H1 (cell line): ENCODE data around the gene TRABD2A. TPM values are rescaled to one million over a fixed set of nuclear protein-coding genes. Genes with fewer than 3 reads are reported as not detected.

Experiments
- CTCF ChIA-PET: fragments of 300-600 bp; sonication (Branson Sonifier 250); formaldehyde crosslinking; loops from one replicate; lab custom pipeline; 2021; ENCODE audit not compliant: partially characterized antibody; lab: Charles Lee
- POLR2A ChIA-PET: fragments of 300-600 bp; sonication (Branson Sonifier 250); formaldehyde crosslinking; loops from one replicate; lab custom pipeline; 2021; ENCODE audit warnings: inconsistent platforms; ENCODE audit not compliant: partially characterized antibody; lab: Charles Lee
- DNase-seq, 2 experiments: peaks; one replicate each; pipeline versions ENCODE4 v3.0.0 to v3.0.0-alpha.2; 2010 to 2022; ENCODE audit warnings: low spot score in 2 of 2, low read depth in 1 of 2, mixed read lengths in 1 of 2
- FAIRE-seq: peaks from 2 replicates; lab custom pipeline; 2011; peaks lifted over from hg19 to GRCh38; lab: Jason Lieb, UNC
- H2AFZ ChIP-seq: 2 replicates; pipeline ENCODE4 v1.8.1; 2012; ENCODE audit warnings: low read length, inconsistent platforms
- H2AK5ac ChIP-seq: 2 replicates; pipeline ENCODE4 v1.6.1; 2013; ENCODE audit warnings: low read depth, low read length
- H2BK120ac ChIP-seq: replicated peaks from 2 replicates; pipeline ENCODE3; 2013; ENCODE audit warnings: low read depth, low read length, inconsistent platforms
- H2BK12ac ChIP-seq: 2 replicates; pipeline ENCODE4 v1.6.1; 2013; ENCODE audit warnings: low read depth, low read length
- H2BK15ac ChIP-seq: 2 replicates; pipeline ENCODE4 v1.6.1; 2013; ENCODE audit warnings: low read length
- H2BK20ac ChIP-seq: 2 replicates; pipeline ENCODE4 v1.6.1; 2013; ENCODE audit warnings: low read length
- H2BK5ac ChIP-seq: 2 replicates; pipeline ENCODE4 v1.6.1; 2013; ENCODE audit warnings: low read depth, low read length
- H3K14ac ChIP-seq: 2 replicates; pipeline ENCODE4 v1.6.1; 2013; ENCODE audit warnings: inconsistent platforms; ENCODE audit not compliant: insufficient read length
- H3K18ac ChIP-seq: 2 replicates; pipeline ENCODE4 v1.6.1; 2013; ENCODE audit warnings: low read length; ENCODE audit errors: extremely low read depth
- H3K23ac ChIP-seq: 2 replicates; pipeline ENCODE4 v1.6.1; 2013; ENCODE audit warnings: inconsistent platforms; ENCODE audit not compliant: insufficient read length
- H3K23me2 ChIP-seq: 2 replicates; pipeline ENCODE4 v1.6.1; 2013; ENCODE audit warnings: low read depth, low read length
- H3K27ac ChIP-seq: 2 replicates; pipeline ENCODE4 v1.6.1; 2011; ENCODE audit warnings: low read depth, low read length, inconsistent platforms
- H3K27me3 ChIP-seq, 4 experiments: replicated peaks in 1 of 4; 1 replicate in 1 of 4; 2 replicates in 3 of 4; pipeline versions ENCODE4 v1.6.1 to v1.8.1; 2011 to 2013; ENCODE audit warnings: low read length in 3 of 4, mild to moderate bottlenecking in 3 of 4, inconsistent platforms in 2 of 4, mixed read lengths in 2 of 4, moderate library complexity in 1 of 4; ENCODE audit not compliant: control insufficient read depth in 3 of 4, insufficient read depth in 3 of 4; ENCODE audit errors: extremely low read depth in 1 of 4
- H3K36me3 ChIP-seq, 4 experiments: 2 replicates each; pipeline versions ENCODE4 v1.6.1 to v1.8.1; 2011 to 2013; ENCODE audit warnings: mild to moderate bottlenecking in 4 of 4, low read length in 3 of 4, moderate library complexity in 2 of 4, control low read depth in 1 of 4, inconsistent platforms in 1 of 4; ENCODE audit not compliant: insufficient read depth in 4 of 4, control insufficient read depth in 2 of 4
- H3K4ac ChIP-seq: replicated peaks from 2 replicates; pipeline ENCODE3; 2013; ENCODE audit warnings: low read length, low read depth, mixed read lengths, inconsistent platforms; ENCODE audit not compliant: insufficient read length
- H3K4me1 ChIP-seq, 4 experiments: replicated peaks in 1 of 4; 1 replicate in 1 of 4; 2 replicates in 3 of 4; pipeline versions ENCODE4 v1.6.1 to v1.8.1; 2011 to 2013; ENCODE audit warnings: low read length in 3 of 4, inconsistent platforms in 2 of 4, mixed read lengths in 1 of 4; ENCODE audit not compliant: insufficient read depth in 4 of 4, control insufficient read depth in 3 of 4
- H3K4me2 ChIP-seq, 2 experiments: 2 replicates each; pipeline versions ENCODE4 v1.6.1 to v1.8.1; 2011 to 2013; ENCODE audit warnings: low read depth in 2 of 2, low read length in 2 of 2, control low read depth in 1 of 2, inconsistent platforms in 1 of 2, mild to moderate bottlenecking in 1 of 2; ENCODE audit not compliant: insufficient read depth in 1 of 2
- H3K4me3 ChIP-seq, 4 experiments: fragments of 200-600, 300-600 bp in 1 of 4; sonication (generic), shearing (Covaris generic), sonication (Bioruptor Twin) in 1 of 4; 2 replicates each; pipeline versions ENCODE4 v1.5.1 to v1.8.1; 2011 to 2016; ENCODE audit warnings: low read length in 4 of 4, low read depth in 3 of 4, control low read depth in 2 of 4, inconsistent platforms in 2 of 4, mild to moderate bottlenecking in 2 of 4, mixed read lengths in 1 of 4, moderate library complexity in 1 of 4; ENCODE audit not compliant: insufficient read depth in 2 of 4; ENCODE audit errors: extremely low read depth in 1 of 4
- H3K56ac ChIP-seq: replicated peaks from 2 replicates; pipeline ENCODE3; 2013; ENCODE audit warnings: low read depth, mild to moderate bottlenecking, mixed read lengths, low read length, inconsistent platforms; ENCODE audit not compliant: insufficient read length
- H3K79me1 ChIP-seq: 2 replicates; pipeline ENCODE4 v1.6.1; 2013; ENCODE audit warnings: low read depth, low read length, control low read depth
- H3K79me2 ChIP-seq, 2 experiments: 2 replicates each; pipeline versions ENCODE4 v1.6.1 to v1.8.1; 2012 to 2013; ENCODE audit warnings: low read length in 2 of 2, mild to moderate bottlenecking in 2 of 2, inconsistent platforms in 1 of 2; ENCODE audit not compliant: insufficient read depth in 2 of 2, control insufficient read depth in 1 of 2
- H3K9ac ChIP-seq, 4 experiments: replicated peaks in 1 of 4; 1 replicate in 1 of 4; 2 replicates in 3 of 4; pipeline versions ENCODE4 v1.6.1 to v1.8.1; 2011 to 2013; ENCODE audit warnings: low read depth in 3 of 4, low read length in 3 of 4, control low read depth in 2 of 4, mild to moderate bottlenecking in 2 of 4, moderate library complexity in 2 of 4, inconsistent platforms in 1 of 4; ENCODE audit errors: extremely low read depth in 1 of 4
- H3K9me3 ChIP-seq, 2 experiments: 2 replicates each; pipeline versions ENCODE4 v1.6.1 to v1.8.1; 2012 to 2013; ENCODE audit warnings: mild to moderate bottlenecking in 2 of 2, moderate library complexity in 2 of 2, control low read depth in 1 of 2, inconsistent platforms in 1 of 2, low read depth in 1 of 2, low read length in 1 of 2, mixed read lengths in 1 of 2; ENCODE audit not compliant: insufficient read depth in 2 of 2
- H4K20me1 ChIP-seq, 2 experiments: replicated peaks in 1 of 2; 2 replicates each; pipeline versions ENCODE3 to v1.8.1; 2011 to 2013; ENCODE audit warnings: inconsistent platforms in 2 of 2, low read length in 2 of 2, mild to moderate bottlenecking in 1 of 2; ENCODE audit not compliant: insufficient read depth in 2 of 2, control insufficient read depth in 1 of 2
- H4K5ac ChIP-seq: 2 replicates; pipeline ENCODE4 v1.6.1; 2013; ENCODE audit warnings: low read length, low read depth, mixed read lengths, inconsistent platforms; ENCODE audit not compliant: insufficient read length
- H4K8ac ChIP-seq: 2 replicates; pipeline ENCODE4 v1.8.0; 2013; ENCODE audit warnings: mild to moderate bottlenecking, moderate library complexity, low read length, inconsistent platforms; ENCODE audit not compliant: insufficient read depth; ENCODE audit errors: extremely low read depth
- H4K91ac ChIP-seq: replicated peaks from 2 replicates; pipeline ENCODE3; 2013; ENCODE audit warnings: low read length, mixed read lengths, inconsistent platforms; ENCODE audit not compliant: insufficient read length
- ASH2L ChIP-seq: fragments of 200-600, 300-600 bp; sonication (generic); IDR thresholded peaks from one replicate; pipeline ENCODE4 v1.7.1; 2017; ENCODE audit warnings: low read length
- CBX5 ChIP-seq: fragments of 300-800, 300-1000 bp; sonication (generic); IDR thresholded peaks from 2 replicates; pipeline ENCODE4 v1.7.1; 2016; ENCODE audit warnings: antibody characterized with exemption, low read length, low read depth
- CBX8 ChIP-seq: fragments of 300-800, 300-1000 bp; sonication (generic); IDR thresholded peaks from 2 replicates; pipeline ENCODE4 v1.7.1; 2016; ENCODE audit warnings: low read depth, low read length, borderline replicate concordance
- EP300 ChIP-seq, 2 experiments: IDR thresholded peaks; 1 replicate in 1 of 2; 2 replicates in 1 of 2; pipeline ENCODE4 v1.6.1; 2011 to 2012; ENCODE audit warnings: low read depth in 2 of 2, low read length in 2 of 2, mild to moderate bottlenecking in 2 of 2, borderline replicate concordance in 1 of 2, inconsistent platforms in 1 of 2, moderate library complexity in 1 of 2
- KDM1A ChIP-seq: fragments of 200-600, 300-600 bp; sonication (generic); IDR thresholded peaks from 2 replicates; pipeline ENCODE4 v1.7.1; 2016; ENCODE audit warnings: mild to moderate bottlenecking, low read length, borderline replicate concordance
- NANOG ChIP-seq: IDR thresholded peaks from 2 replicates; pipeline ENCODE4 v1.6.1; 2011; ENCODE audit warnings: low read length, low read depth, mild to moderate bottlenecking, inconsistent platforms; ENCODE audit not compliant: insufficient read depth, poor library complexity, severe bottlenecking
- RFX5 ChIP-seq: IDR thresholded peaks from 2 replicates; pipeline ENCODE4 v1.6.1; 2011; ENCODE audit warnings: low read depth, low read length, improper control_type of control experiment, borderline replicate concordance
- SAP30 ChIP-seq: fragments of 300-600 bp; sonication (generic); IDR thresholded peaks from 2 replicates; pipeline ENCODE4 v1.7.1; 2012; ENCODE audit warnings: low read length, moderate library complexity, mild to moderate bottlenecking, inconsistent platforms; ENCODE audit not compliant: insufficient read depth, insufficient replicate concordance
- SIX5 ChIP-seq: IDR thresholded peaks from 2 replicates; pipeline ENCODE4 v1.6.1; 2011; ENCODE audit warnings: mild to moderate bottlenecking, low read depth, low read length
- YY1 ChIP-seq: IDR thresholded peaks from 2 replicates; pipeline ENCODE4 v1.6.1; 2011; ENCODE audit warnings: low read depth, mild to moderate bottlenecking, low read length
- WGBS, 2 experiments: shearing (Covaris generic) in 1 of 2; methylation state at CpG; one replicate each; pipeline versions ENCODE4 v1.1.6 to v1.1.7; 2013 to 2015; ENCODE audit warnings: low lambda C conversion rate in 2 of 2, mixed read lengths in 2 of 2, inconsistent platforms in 1 of 2, low coverage in 1 of 2, missing lambda C conversion rate in 1 of 2; ENCODE audit not compliant: insufficient replicate concordance in 2 of 2, insufficient coverage in 1 of 2, insufficient read length in 1 of 2; ENCODE audit errors: extremely low coverage in 1 of 2, missing lambda C conversion rate in 1 of 2; 5-methylcytosine and 5-hydroxymethylcytosine counted together
- polyA plus RNA-seq, 7 experiments: library from polyadenylated mRNA; depleted of rRNA in 3 of 7; stranded (reverse) in 5 of 7; unstranded in 2 of 7; fragments of >200 nt in 5 of 7; fragments of 200-250 nt in 2 of 7; gene quantifications; 1 replicate in 5 of 7; 2 replicates in 1 of 7; 4 replicates in 1 of 7; pipeline versions ENCODE4 v1.2.1 to v1.2.3, GENCODE V29; 2011 to 2013; ENCODE audit warnings: missing spikeins in 2 of 7, mixed read lengths in 2 of 7
- total RNA-seq: library from RNA; stranded (reverse); fragmentation: NEBNext Ultra II Directional; extraction: Animal tissue kit (Norgen Biotek cat#: 25700); gene quantifications from 2 replicates; pipeline ENCODE4 v1.2.1, GENCODE V29; 2021

The TRABD2A gene
- total and polyA plus RNA-seq, 2 of the 8 experiments (the other 6 are each of a cell fraction or from before 2014, with no cell fraction given), result 17.3 to 18.6 TPM

DNA sequence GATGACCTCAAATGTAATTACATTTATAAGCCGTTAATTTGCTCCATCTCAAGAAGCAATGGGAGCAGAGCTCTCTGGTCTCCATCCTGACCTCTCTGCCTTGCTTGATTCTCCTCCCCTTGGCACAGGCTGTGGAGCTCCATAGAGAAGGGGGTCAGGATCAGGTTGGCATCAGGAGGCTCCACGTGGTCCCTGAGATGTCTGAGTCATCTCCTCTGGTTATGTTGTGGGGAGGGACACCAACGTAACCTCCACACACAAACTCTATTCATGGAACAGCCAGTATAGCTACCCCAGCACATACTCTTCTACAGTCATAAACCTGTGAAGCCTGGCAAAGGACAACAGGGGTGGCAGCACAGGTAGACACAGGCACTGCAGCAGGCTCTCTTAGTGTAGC is 29.0 kb downstream of the TRABD2A start:
- Histone ChIP-seq H4K20me1 (peaks cover 0 to 5% of the 10 kb centered on the region in 2 experiments), H2BK20ac (no peak overlapping the region), H3K27ac (no peak overlapping the region), H3K56ac (no peak overlapping the region), H4K8ac (no peak overlapping the region), H3K18ac (no peak overlapping the region), H2BK12ac (no peak overlapping the region), H3K9ac (no peak overlapping the region), H3K79me1 (peaks cover 2% of the 10 kb centered on the region; the same call in 1 of the 2 replicates), H3K23me2 (no peaks in the 10 kb centered on the region; the same call in 1 of the 2 replicates), H3K9me3 (no peaks in the 10 kb centered on the region), H3K14ac (no peak overlapping the region), H2AFZ (no peak overlapping the region), H3K4me3 (no peak overlapping the region), H2BK5ac (no peak overlapping the region), H4K91ac (no peak overlapping the region), H3K23ac (no peak overlapping the region), H4K5ac (no peak overlapping the region), H3K36me3 (no peaks in the 10 kb centered on the region), H2BK15ac (no peak overlapping the region), H3K4me2 (no peak overlapping the region), H3K27me3 (peaks cover 9 to 27% (median 23%) of the 10 kb centered on the region in 4 experiments), H3K4ac (no peak overlapping the region), H3K4me1 (peaks cover 7 to 16% (median 12%) of the 10 kb centered on the region in 4 experiments), H2AK5ac (no peak overlapping the region), H2BK120ac (no peak overlapping the region), H3K79me2 (no peaks in the 10 kb centered on the region)
- DNase-seq (no peak), FAIRE-seq (no peak)
- POLR2A ChIA-PET, result no interaction called here
- CTCF ChIA-PET, result interaction anchor here (1.0 to 3.8 kb wide), 4 partner anchors 11 to 111 kb away, joined by 3 to 23 read pairs (median 11); no protein-coding TSS in a partner anchor
- WGBS, 2 experiments, result 77% methylated on average over 3 of the region's 3 CpGs; no CpG with 5 or more reads in 1 of the 2 experiments
- TF ChIP-seq EP300 (IDR thresholded peaks at IDR 0.05; ENCODE audit: borderline replicate concordance in 1 of 2, low read depth in 2 of 2, low read length in 2 of 2) (no peak), SAP30 (no peak), KDM1A (no peak), NANOG (no peak), CBX8 (no peak), SIX5 (no peak), ASH2L (no peak), YY1 (no peak), RFX5 (no peak), CBX5 (no peak)
